ENCODE results near the gene GPR4. TPM values are rescaled to one million over a fixed set of nuclear protein-coding genes. Genes with fewer than 3 reads are reported as not detected.

GPR4 gene
- total RNA-seq, 1 experiment from 2014 or later: 0.07 TPM

DNA sequence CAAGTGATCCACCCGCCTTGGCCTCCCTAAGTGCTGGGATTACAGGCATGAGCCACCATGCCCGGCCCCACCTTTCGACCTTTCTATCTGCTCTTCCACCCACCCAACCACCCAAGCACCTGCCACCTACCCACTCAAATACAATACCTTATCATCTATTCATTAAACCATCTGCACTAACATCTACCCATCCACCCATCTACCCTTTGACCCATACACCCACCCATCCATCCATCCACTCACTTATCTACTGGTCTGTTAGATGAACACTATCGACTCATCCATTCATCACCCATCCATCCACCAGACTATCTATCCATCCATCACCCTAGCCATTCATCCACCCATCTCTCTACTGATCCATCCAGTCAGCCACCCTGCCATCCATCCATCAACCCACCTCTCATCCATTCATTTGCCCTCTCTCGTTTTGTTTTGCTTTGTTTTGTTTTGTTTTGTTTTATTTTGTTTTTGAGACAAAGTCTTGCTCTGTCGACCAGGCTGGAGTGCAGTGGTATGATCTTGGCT is 20.0 kb upstream of the GPR4 start:
- H3K23me2 ChIP-seq (ENCODE audit: insufficient read length, low read depth, low read length, poor library complexity, severe bottlenecking): no peaks in the 10 kb centered on the region
- H3K4me1 ChIP-seq (ENCODE audit: insufficient read depth, low read length): no peaks in the 10 kb centered on the region
- H3K27ac ChIP-seq (ENCODE audit: insufficient read length, low read depth, low read length): no peak overlapping the region
- no peak overlapping the region for H4K5ac ChIP-seq (ENCODE audit: insufficient read length, low read depth, low read length)
- no peak overlapping the region for H2BK120ac ChIP-seq (ENCODE audit: low read depth, low read length, poor library complexity, severe bottlenecking)
- no peak overlapping the region for H3K18ac ChIP-seq (ENCODE audit: insufficient read length, low read depth, low read length)
- no peak overlapping the region for H2BK12ac ChIP-seq (ENCODE audit: insufficient read length, low read depth, low read length)
- peaks cover 0 to 10% of the 10 kb centered on the region in 2 experiments; a peak in 1 of 4 replicates for H3K4me1 Mint-ChIP-seq
- H3K79me2 ChIP-seq (ENCODE audit: insufficient read depth, low read length): no peaks in the 10 kb centered on the region
- H3T11ph ChIP-seq (ENCODE audit: low read length): no peak overlapping the region
- H3K4me2 ChIP-seq (ENCODE audit: insufficient read depth, insufficient read length, low read length): no peak overlapping the region
- no peaks in the 10 kb centered on the region for H3K9me3 ChIP-seq (ENCODE audit: control insufficient read depth, low read depth, low read length)
- H4K20me1 ChIP-seq (ENCODE audit: control insufficient read depth, insufficient read depth, insufficient read length): no peaks in the 10 kb centered on the region
- no peak overlapping the region for H3K14ac ChIP-seq (ENCODE audit: insufficient read depth, low read length)
- H3K27me3 ChIP-seq (ENCODE audit: insufficient read depth, low read length): no peaks in the 10 kb centered on the region
- H2BK5ac ChIP-seq (ENCODE audit: insufficient read length, low read length): no peak overlapping the region
- TF ChIP-seq, protein P1, sequence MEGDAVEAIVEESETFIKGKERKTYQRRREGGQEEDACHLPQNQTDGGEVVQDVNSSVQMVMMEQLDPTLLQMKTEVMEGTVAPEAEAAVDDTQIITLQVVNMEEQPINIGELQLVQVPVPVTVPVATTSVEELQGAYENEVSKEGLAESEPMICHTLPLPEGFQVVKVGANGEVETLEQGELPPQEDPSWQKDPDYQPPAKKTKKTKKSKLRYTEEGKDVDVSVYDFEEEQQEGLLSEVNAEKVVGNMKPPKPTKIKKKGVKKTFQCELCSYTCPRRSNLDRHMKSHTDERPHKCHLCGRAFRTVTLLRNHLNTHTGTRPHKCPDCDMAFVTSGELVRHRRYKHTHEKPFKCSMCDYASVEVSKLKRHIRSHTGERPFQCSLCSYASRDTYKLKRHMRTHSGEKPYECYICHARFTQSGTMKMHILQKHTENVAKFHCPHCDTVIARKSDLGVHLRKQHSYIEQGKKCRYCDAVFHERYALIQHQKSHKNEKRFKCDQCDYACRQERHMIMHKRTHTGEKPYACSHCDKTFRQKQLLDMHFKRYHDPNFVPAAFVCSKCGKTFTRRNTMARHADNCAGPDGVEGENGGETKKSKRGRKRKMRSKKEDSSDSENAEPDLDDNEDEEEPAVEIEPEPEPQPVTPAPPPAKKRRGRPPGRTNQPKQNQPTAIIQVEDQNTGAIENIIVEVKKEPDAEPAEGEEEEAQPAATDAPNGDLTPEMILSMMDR (conservative IDR thresholded peaks at IDR 0.05): no peak
- no peak overlapping the region for H2AK5ac ChIP-seq (ENCODE audit: insufficient read length, low read length)
- no peak overlapping the region for H3K9ac ChIP-seq (ENCODE audit: extremely low read depth, insufficient read length, low read length)
- WGBS (ENCODE audit: extremely low coverage, insufficient read length, low lambda C conversion rate): no CpG with 5 or more reads among the region's 6 CpGs
- no peaks in the 10 kb centered on the region; a peak in 1 of 5 replicates for H3K9me3 Mint-ChIP-seq
- H2BK15ac ChIP-seq (ENCODE audit: low read depth, low read length): no peak overlapping the region
- H3K23ac ChIP-seq (ENCODE audit: insufficient read length, low read depth, low read length): no peak overlapping the region
- H3K4me3 Mint-ChIP-seq: no peak overlapping the region
- no peak overlapping the region for H2AFZ ChIP-seq (ENCODE audit: low read length)
- no peak overlapping the region for H4K91ac ChIP-seq (ENCODE audit: insufficient read length, low read depth, low read length)
- no peak overlapping the region for H3K4ac ChIP-seq (ENCODE audit: low read depth, low read length)
- DNase-seq: no peak
- peaks cover 7 to 42% (median 38%) of the 10 kb centered on the region in 3 experiments; a peak in 5 of 7 replicates for H3K36me3 Mint-ChIP-seq (ENCODE audit: insufficient read depth in 1 of 3, low read depth in 3 of 3)
- no peaks in the 10 kb centered on the region for H3K79me1 ChIP-seq (ENCODE audit: insufficient read depth, low read depth, low read length, poor library complexity, severe bottlenecking)
- H2BK20ac ChIP-seq (ENCODE audit: low read depth, low read length, poor library complexity, severe bottlenecking): no peak overlapping the region
- peak overlapping the region in 1 of 3 experiments; percentile 2; a peak in 1 of 7 replicates for H3K27ac Mint-ChIP-seq
- H3K27me3 Mint-ChIP-seq (ENCODE audit: low read depth): no peaks in the 10 kb centered on the region; the same call in 1 of the 2 replicates
- H4K8ac ChIP-seq (replicated peaks; ENCODE audit: insufficient read length, low read depth, low read length): no peak overlapping the region
- no peak overlapping the region for H3K56ac ChIP-seq (ENCODE audit: insufficient read length, low read depth, low read length)
